SK-N-MC (cell line): ENCODE results near the gene CGB5.
"Not testable (repeated sequence)": the region's sequence is repeated elsewhere in the genome, so short reads cannot be mapped to it uniquely, and the experiment has no call there.

Experiments
- EZH2 ChIP-seq: fragments of 200-600 bp; sonication (generic); IDR thresholded peaks from one replicate; pipeline ENCODE4 v1.6.1; 2017; ENCODE audit warnings: antibody characterized with exemption
- POLR2AphosphoS5 ChIP-seq: IDR thresholded peaks from 2 replicates; pipeline ENCODE4 v1.6.1; 2012; ENCODE audit warnings: mild to moderate bottlenecking, low read depth, low read length, borderline replicate concordance

DNA sequence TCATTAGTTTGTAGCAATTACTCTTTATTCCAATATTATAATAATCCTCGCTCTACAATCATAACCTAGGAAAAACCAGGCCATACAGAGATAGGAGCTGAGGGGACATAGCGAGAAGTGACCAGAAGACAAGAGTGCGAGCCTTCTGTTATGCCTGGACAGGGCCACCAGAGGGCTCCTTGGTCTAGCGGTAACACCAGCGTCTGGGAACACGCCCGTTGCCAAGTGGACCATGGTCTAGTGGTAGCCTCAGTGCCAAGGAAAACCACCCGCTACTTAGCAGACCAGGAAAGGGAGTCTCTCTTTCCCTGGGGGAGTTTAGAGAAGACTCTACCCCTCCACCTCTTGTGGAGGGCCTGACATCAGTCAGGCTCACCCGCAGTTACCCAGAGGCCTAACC, 31.2 kb downstream of the CGB5 start:
- TF ChIP-seq EZH2, POLR2AphosphoS5: not testable (repeated sequence)
